HG02571 (cell line): Measurements from ENCODE around the gene SUPT4H1.

ENCODE experiments used
- ATAC-seq: cut with Tn5 transposase; IDR thresholded peaks from one replicate; pipeline ENCODE4 v1.9.1; 2021; ENCODE audit warnings: mild to moderate bottlenecking, moderate library complexity; ENCODE audit not compliant: unreplicated experiment

The SUPT4H1 gene

DNA sequence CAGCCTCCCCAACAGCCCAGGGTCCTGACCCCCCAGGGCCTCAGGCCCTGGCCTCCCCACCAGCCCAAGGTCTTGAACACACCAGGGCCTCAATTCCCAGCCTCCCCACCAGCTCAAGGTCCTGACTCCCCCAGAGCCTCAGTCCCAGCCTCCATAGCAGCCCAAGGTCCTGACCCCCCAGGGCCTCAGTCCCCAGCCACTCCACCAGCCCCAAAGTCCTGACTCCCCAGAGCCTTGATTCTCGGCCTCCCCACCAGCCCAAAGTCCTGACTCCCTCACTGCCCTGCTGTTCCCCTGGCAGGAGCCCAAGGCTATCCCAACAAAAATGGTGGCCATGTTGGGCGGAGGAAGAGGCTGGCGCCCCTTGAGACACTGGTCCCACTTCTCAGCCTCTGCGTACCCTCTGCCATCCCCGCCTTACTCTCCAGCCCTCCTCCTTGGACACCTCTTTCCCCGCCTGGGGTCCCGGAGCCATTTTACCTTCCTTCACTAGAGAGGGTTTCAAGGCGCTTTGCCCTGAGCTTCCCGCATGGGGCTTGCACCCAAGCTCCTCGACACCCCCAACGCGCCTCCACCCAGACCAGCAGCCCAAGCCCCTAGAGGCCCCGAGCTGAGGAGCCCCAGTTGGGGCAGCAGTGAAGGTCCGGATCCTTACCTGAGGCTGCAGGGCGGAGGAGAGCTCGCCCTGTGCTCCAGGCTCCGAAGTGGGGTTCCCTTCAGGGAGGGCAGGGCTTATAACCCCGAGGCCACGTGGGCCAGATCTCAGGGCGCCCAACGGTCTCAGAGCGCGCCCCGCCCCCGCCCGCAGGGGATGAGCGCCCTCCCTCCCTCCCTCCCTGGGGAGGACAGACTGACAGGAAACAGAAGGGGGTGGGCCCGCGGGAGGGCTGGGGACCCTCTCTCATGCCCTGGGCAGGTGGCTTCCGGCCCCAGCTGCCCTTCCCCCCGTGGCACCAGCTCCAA is 19.9 kb downstream of the SUPT4H1 start:
- ATAC-seq = peak; percentile 18

DNA sequence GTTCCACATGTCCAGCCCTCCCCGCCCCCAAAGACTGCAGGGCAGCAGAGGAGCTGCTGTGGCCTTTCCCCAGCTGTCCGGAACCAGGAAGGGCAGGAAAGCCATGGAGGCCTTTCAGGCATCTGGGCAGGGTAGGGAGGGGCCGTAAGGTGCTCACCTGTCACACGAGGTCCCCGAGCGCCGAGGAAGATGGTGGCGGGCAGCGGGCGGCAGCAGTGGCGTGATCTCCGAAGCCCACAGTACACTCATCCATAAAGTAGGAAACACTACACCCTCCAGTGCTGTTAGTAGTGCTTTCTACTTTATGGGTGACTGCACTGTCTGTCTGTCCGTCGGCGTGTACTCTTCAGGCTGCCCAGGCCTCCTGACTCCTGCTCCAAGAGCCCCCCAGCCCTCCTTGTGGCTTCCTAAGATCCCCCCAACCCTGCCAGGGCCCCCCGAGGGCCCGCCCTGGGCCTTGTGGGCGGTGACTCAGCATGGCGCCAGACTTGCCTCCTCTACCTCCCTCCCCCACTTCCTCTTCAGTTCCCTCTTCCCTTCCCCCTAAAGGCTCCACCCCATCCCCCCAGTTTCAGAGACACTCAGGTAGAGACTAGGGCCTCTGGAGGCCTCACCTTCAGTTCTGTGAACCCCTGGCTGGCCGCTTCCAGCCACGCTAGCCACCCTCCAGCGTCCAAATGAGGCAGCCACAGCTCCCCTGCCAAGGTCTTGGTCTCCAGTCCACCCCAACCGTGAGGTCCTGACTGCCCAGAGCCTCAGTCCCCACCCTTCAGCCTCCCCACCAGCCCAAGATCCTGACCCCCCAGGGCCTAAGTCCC is 20.8 kb downstream of the SUPT4H1 start:
- no peak for ATAC-seq

DNA sequence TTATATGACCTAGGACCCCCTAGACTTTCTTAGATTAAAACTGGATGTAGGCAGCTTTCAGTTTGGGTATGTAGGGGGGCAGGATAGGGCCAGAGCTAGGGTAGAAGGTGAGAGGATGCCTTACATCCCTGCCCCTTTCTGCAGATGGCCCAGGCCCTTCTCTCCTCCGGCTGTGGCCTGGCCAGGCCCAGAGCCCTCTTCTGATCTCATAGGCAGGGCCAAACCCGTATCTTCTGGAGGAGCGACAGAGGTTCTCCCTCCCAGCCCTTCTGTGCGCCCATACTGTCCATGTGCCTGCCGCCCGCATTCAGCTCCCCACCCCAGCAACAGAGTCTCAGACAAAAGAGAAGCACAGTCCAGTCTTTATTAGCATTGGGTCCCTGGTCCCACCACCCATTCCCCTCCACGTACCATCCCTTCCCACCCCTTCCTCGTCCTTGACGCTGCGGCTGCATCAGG is 21.4 kb downstream of the SUPT4H1 start:
- ATAC-seq = no peak

DNA sequence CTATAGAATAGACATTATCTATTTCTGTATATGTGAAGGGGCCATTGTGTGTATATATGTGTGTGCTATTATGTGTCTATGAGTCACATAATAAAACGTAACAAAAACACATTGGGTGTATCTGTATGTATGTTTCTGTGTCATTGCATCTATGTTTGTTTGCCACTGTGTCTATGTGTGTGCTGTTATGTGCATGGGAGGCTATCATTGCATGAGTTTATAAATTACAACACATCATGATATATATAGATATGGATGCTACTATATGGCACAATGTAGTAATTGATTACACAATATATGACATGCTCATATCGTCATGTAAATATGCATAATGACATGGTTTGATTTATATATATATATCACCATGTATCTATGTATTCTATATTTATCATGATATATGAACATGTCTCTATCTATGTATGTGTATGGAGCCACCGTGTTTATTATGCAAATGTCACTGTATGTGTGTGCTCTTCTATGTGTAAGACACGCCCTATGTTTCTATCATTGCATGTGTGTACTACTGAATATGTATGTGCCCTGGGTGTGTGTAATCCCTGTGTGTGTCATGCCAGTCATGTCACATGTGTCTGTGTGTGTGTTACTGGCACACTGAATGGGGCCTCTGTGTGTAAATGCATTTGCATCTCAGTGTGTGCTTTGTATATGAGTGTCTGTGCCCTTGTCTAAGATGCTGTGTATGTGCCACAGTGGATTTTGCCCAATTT is 22.0 kb downstream of the SUPT4H1 start:
- ATAC-seq = peak; percentile 12

DNA sequence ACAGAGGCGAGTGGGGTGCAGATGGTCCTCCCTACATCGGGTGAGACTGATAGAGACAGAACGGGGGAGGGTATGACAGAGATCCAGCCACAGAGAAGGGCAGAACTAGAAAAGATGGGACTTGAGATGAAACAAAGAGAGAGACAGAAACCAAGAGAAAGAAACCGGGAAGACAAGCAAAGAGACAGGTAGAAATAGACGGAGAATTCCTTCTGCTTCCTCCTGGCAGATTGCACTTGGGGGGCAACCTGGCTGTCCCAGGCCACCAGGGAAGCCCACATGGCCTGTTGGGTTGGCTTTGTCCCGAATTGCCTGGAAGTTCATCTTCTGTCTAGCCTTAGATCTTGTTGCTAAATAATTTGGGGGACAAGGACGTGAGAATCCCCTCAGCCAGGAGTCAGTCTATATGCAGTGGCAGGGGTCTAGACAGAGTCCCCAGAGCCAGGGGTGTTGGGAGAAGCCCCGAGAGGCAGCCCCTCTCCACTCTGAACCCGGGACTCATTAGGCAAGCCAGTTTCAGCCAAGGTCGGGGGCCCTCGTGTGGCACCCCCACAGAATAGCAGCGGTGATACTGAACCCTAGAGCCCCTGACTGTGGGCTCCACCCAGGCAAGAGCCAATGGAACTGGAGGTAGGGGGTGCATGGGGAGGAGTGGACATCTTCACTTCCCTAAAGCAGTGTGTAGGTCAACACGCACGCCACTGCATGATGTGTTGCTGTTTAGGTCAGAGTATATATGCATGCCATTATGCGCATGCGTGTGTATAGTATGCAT is 22.8 kb downstream of the SUPT4H1 start:
- peak; percentile 32 for ATAC-seq

DNA sequence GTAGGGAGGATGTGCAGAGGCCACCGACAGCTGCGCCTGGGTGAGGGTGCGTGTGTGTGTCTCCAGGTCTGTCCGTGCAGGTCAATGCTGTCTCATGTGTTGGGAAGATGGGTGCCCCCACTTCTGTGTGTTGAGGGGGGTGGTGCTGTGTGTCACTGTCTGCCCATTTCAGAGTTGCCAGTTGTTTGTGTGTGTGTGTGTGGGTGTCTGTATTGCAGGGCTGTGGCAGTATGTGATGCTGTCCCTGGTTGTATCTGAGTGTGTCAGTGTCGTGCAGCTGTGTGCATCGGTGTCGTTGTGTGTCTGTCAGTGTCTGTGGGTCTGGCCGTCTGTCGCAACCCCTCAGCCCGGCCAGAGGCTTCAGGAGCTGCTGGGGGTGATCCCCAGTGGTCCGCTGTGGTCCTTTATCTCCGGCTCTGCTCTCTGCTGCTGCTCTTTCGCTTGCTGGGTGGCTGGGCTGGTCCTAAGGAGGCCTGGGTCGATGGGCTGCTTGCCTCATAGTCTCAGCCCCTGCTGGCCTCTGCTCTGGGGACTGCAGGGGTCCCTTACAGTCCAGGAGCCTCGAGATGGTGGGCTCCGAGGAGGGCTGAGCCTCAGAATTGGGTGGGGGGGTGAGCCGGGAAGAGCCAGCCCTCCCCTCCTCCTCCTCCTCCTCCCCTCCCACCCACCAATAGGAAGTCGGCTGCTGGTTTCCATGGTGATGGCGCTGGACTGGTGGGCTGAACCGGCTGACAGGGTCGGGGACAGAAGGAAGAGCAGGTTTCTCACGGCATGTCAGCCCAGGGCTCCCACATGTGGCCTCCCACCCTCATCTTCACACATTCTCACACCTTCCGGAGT is 23.6 kb downstream of the SUPT4H1 start, which contains the start of gene TSPOAP1:
Gene TSPOAP1 (minus strand): TSS at position 601 of the 840 bp plus-strand sequence. CDS start 875 bp downstream, outside the sequence.
- ATAC-seq = no peak

DNA sequence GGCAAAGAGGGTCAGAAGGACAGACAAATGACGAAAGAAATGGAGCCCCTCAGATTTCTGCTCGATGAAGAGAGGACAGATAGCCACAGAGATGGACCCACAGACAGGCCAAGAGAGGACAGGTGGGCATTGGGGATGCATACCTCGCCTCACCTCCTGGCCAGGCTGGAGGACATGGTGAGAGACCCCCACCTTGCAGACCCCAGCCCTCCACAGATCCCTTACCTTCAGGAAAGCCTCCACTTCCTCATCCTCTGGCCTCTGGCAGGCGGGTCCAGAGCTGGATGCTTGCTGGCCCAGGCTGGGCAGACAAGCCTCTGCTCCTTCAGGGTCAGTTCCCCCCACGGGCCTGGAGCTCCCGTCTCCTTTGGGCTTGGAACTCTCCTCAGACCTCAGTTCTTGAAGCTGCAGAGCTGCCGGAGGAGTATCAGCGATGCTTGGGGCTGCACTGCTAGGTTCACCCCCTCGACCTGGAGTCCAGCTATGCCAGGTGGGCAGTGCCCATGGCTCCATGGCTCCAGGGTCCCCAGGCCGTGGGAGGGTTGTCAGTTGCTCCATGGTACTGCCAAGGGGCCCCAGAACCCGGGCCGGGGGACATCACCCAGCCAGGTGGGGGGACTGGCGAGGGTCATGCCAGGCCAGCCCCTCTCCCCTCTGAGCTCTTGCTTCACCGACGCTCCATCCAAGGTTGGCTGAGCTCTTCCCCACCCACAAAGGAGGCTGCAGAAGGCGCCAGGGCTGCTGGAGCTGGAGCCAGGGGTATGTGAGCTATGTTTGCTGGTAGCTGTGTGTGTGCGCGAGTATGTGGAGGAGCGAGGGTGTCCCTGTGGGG is 24.4 kb downstream of the SUPT4H1 start:
- no peak for ATAC-seq

DNA sequence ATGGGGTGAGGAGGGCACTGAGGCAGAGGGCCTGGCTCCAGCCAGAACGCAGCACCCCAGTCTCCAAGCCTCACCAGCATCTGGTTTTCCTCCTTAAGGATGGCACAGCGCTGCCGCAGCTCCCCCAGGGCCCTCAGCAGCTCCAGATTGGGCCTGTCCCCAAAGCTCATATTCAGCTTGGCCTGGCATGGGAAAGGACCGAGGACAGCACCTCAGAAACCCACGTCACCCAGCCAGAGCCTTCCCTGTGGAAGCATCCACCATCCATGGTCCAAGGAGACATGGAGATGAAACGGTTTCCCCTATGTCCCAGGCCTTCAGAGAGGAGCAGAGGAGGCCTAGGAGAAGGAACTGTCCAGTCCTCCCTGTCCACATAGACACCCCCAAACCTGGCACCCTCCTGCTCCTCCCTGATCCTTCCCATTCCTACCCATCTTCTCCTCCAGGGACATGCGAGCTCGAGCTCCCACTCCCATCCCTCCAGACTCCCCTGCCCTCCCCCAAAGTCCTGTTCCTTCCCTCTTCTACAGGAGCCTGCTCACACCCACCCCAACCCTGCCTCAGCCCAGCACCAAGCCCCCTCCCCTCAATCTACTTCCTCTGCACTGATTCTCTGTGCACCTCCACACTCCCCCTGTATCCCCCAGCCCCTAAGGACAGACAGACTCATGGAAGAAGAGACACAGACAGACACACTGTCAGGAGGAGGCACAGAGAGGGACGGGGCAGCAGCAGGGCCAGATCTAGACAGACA is 25.2 kb downstream of the SUPT4H1 start:
- no peak for ATAC-seq

DNA sequence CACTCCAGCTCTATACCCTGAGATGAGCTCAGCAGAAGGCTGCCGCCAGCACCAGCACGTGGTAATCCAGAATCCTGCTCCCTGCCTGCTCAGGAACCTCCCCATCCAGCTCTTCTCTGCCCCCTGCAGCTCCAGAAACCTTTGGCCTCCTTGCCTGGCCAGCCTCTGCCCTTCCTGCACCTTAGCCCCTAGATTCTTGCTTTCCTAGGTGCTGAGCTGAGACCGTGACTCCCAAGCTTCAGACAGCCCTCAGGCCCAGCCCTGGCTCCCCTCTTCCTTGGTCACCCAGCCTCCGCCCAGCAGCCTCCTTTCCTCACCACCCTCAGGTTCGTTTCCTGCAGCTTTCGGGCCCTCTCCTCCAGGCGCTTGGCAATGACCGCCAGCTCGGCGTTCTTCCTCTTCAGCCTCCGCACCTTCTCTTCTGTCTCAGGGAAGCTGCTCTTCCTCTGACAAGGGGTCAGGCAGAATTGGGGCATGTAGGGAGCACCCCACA is 26.0 kb downstream of the SUPT4H1 start:
- no peak for ATAC-seq

DNA sequence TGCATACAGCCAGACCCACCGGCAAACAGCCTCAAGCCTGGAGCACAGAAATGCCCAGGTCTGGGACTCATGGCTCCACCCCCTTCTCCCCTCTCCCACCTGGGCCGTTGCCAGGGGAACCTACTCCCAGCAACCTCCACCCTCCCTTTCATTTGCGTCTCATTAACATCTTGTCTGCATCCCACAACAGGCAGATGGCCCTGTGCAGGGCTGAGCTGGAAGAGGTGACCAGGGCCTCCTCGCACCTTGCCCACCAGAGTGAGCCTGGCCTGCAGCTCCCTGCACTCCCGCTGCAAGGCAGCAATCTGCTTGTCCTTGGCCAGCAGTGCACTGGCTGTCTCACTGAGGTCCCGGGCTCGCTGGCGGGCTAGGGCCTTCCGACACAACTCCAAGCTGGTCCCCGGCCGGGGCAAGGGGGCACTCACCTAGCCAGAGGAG is 26.7 kb downstream of the SUPT4H1 start:
- no peak for ATAC-seq

DNA sequence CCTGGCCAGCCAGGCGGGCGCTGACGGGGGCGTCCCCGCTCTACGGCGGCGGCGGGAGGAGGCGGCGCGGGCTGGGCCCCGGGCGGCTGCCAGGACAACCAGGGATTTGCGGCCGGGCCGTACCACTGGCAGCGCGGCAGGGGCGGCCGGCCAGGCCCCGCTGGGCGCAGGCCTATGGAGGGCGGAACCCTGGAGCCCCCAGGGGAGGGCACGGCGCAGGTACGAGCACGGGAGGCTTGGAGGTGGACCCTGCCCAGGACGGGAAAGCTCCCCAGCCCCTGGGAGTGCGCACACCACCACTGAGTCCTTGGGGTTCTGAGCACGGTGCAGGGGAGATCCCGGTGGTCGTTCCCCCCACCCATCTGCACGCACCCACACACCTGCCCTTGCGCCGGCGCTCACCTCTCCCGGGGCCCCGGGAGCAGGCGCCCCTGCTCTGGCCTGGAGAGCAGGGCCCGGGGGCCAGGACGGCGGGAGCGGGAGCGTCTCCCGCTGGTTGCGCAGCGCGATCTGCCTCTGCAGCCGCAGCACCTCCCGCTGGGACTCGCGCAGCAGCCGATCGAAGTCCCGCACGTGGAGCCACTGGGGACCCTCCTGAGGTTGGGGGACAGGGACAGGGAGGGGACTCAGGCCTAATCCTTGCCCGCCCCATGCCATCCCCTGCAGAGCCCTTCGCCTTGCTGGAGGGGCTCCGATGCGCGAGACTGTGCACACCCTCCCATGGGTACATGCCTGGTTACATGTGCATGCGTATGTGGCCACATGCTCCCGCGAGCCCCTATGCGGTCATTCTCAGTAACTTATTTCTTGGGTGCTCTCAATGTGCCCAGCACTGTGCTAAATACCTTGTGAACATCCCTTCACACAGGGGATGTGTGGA is 27.4 kb downstream of the SUPT4H1 start:
- no peak for ATAC-seq

DNA sequence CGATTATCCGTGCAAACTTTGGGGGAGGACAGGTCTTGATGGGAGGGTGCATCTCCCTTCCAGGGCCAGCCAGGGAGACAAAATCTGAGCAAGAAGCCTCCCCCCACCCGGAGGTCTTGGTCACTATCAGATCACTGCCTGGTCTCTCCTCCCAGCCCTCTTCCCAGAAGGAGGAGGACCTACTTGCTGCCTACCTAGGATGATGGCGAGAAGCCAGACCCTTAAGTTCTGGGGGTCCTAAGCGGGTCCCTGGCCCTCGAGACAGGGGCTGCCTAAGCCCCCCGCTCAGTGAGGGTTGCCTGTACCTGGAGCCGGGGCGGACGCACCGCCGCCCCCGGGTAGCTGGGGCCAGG is 28.0 kb downstream of the SUPT4H1 start:
- ATAC-seq = no peak

DNA sequence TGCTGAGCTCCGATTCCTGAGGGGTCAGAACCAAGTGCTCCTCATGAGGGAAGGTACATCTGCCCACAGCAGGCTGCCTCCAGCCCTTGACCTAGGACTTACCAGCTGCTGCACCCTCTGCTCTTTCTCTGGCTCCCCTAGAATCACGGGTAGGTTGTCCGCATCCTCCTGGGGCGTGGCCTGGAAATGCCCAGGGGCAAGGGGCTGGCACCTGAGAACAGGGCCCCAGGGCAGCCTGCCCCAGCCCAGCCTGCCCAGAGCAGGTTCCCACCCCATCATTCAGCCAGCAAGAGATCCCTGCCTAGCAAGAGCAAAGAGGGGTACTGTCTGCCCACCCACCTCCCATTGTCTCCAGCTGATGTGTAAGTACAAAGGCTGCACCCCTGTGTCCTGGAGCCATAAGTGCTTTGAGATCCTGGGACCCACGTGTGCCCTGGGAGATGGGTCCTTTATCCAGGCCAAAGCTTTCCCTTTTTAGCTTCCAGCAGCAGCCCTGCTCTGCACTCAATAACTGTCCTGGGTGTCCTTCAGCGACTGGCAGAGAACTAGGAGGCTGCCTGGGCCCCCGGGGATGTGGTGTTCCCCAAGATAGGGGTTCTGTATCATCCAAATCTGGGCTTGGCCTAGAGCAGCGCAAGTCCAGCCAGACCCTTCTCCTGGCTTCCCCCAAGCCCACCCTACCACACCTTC is 28.5 kb downstream of the SUPT4H1 start:
- ATAC-seq = no peak

DNA sequence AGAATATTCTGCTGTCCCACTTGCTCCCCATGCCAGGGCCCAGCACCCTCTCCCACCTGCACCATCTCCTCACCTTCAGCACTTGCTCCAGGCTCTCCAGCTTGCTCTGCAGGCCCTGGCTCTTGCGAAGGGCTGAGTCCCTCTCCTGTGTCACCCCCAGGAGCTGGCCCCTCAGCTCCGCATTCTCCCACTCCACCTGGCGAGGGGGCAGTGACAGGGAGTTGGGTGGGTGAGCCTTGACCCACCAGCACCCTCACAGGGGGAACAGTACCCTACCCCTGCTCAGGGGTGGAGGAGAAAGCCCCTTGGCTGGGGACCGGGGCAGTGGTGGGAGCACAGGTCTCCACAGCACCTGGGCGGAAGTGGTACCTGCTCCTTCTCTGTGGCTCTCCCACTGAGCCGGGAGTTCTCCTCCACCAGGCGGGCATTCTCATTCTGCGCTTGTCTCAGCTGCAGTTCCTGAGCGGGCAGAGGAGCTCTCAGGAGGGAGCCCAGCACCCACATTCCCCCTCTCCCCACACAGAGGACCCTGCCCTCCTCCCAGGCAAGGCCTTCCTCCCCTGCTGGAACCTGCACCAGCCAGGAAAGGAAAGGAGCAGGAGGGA is 29.3 kb downstream of the SUPT4H1 start:
- no peak for ATAC-seq
